ENCODE data around the gene MCF2. TPM values are rescaled to one million over a fixed set of nuclear protein-coding genes. Genes with fewer than 3 reads are reported as not detected.

The MCF2 gene
- total and polyA plus RNA-seq, 3 experiments from 2014 or later: 0.22 to 0.53 TPM; not detected in 1

- H3K4me3 ChIP-seq (ENCODE audit: low read length): no peak overlapping the region
- ChIA-PET POLR2A (no interaction called here), CTCF (no interaction called here)
- Mint-ChIP-seq H3K27me3 (peaks cover 0 to 1% of the 10 kb centered on the region in 2 donors), H3K4me3 (no peak overlapping the region), H3K4me1 (no peaks in the 10 kb centered on the region), H3K36me3 (no peaks in the 10 kb centered on the region), H3K9me3 (no peaks in the 10 kb centered on the region), H3K27ac (no peak overlapping the region)
- DNase-seq: no peak
- H3K27me3 ChIP-seq (ENCODE audit: insufficient read depth, low read length, poor library complexity, severe bottlenecking): no peaks in the 10 kb centered on the region
- H3K27ac ChIP-seq (ENCODE audit: low read depth, low read length): no peak overlapping the region
- no peaks in the 10 kb centered on the region for H3K9me3 ChIP-seq (ENCODE audit: low read length)
- H3K4me1 ChIP-seq (ENCODE audit: insufficient read depth, low read length): no peaks in the 10 kb centered on the region
- no peaks in the 10 kb centered on the region for H3K36me3 ChIP-seq (ENCODE audit: insufficient read depth, low read length)
Measured at GRCh38 chrX:139543920-139544319, 164.0 kb downstream of the MCF2 start.

GRCh38 chrX:139542652-139543051 is 165.3 kb downstream of the MCF2 start:
- H3K36me3 Mint-ChIP-seq: no peaks in the 10 kb centered on the region
- no peak overlapping the region for H3K4me3 Mint-ChIP-seq
- CTCF ChIA-PET: no interaction called here
- H3K27ac Mint-ChIP-seq: no peak overlapping the region
- H3K27ac ChIP-seq (ENCODE audit: low read depth, low read length): no peak overlapping the region
- peaks cover 0 to 4% of the 10 kb centered on the region in 2 donors for H3K27me3 Mint-ChIP-seq
- no peaks in the 10 kb centered on the region for H3K4me1 ChIP-seq (ENCODE audit: insufficient read depth, low read length)
- H3K36me3 ChIP-seq (ENCODE audit: insufficient read depth, low read length): no peaks in the 10 kb centered on the region
- no peaks in the 10 kb centered on the region for H3K9me3 ChIP-seq (ENCODE audit: low read length)
- H3K9me3 Mint-ChIP-seq: no peaks in the 10 kb centered on the region
- DNase-seq: no peak
- no peak overlapping the region for H3K4me3 ChIP-seq (ENCODE audit: low read length)
- H3K27me3 ChIP-seq (ENCODE audit: insufficient read depth, low read length, poor library complexity, severe bottlenecking): no peaks in the 10 kb centered on the region
- H3K4me1 Mint-ChIP-seq: no peaks in the 10 kb centered on the region
- POLR2A ChIA-PET: no interaction called here

DNA sequence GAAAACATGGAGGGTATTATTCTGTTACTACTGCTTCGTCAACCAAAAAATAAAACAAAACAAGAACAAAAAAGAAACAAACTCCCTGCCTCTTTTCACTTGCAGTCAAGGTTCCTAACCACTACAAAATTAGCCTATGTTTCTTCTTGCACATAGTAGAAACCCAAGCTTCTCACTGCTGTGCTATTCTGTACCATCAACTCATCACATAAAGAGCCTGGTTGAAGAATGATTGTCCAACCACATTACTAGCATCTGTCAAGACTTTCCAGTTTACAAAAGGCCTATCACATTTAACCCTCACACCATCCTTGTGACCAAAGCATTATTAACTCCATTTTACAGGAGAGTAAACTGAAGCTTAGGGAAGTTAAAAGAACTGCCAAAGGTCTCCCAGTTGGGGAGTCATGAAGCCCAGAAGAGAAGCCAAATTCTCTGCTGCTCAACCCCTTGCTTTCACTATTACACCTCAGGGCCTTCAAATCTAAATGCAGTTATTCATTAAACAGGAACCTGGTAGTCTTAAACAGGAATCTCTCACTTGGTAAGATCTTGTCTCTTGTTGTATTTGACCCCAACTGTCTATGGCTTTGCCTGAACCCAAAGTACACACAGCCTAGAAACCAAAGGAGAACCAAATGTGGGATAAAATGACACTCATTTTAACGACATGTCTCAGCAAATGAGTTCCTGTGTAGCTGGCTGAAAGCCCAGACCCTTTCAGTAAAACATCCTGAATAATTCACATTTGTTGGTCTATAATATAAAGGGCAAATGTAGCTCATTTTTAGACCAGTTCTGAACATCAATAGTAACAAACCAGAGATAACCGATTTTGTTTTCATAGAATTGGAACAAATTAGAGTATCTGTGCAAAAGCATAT is 168.8 kb downstream of the MCF2 start:
- no peak for DNase-seq
- no peaks in the 10 kb centered on the region for H3K36me3 Mint-ChIP-seq
- H3K27me3 ChIP-seq (ENCODE audit: insufficient read depth, low read length, poor library complexity, severe bottlenecking): no peaks in the 10 kb centered on the region
- no peak overlapping the region for H3K4me3 Mint-ChIP-seq
- no peak overlapping the region for H3K27ac ChIP-seq (ENCODE audit: low read depth, low read length)
- POLR2A ChIA-PET: no interaction called here
- H3K4me1 Mint-ChIP-seq: no peaks in the 10 kb centered on the region
- no peaks in the 10 kb centered on the region for H3K9me3 ChIP-seq (ENCODE audit: low read length)
- peaks cover 0 to 2% of the 10 kb centered on the region in 2 donors for H3K27me3 Mint-ChIP-seq
- no peaks in the 10 kb centered on the region for H3K36me3 ChIP-seq (ENCODE audit: insufficient read depth, low read length)
- H3K27ac Mint-ChIP-seq: no peak overlapping the region
- no peak overlapping the region for H3K4me3 ChIP-seq (ENCODE audit: low read length)
- CTCF ChIA-PET: no interaction called here
- no peaks in the 10 kb centered on the region for H3K9me3 Mint-ChIP-seq
- no peaks in the 10 kb centered on the region for H3K4me1 ChIP-seq (ENCODE audit: insufficient read depth, low read length)

DNA sequence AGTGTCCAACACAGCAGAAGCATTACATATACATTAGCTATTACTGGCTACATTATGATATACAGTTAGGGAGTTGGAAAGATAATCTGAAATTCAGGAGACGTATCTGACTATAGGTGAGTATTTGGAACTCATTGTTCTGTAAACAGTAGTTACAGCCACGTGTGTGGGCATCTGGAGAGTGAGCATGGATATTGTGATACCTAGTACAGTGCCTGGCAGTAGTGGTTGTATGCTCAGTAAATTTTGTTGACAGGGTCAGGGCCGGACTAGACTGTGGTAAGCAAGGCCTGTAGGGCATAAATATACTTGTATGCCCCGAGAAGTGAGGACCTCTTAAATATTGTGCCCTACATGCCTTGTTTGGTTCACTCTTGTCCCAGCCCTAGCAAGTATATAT is 174.5 kb downstream of the MCF2 start:
- ChIA-PET CTCF (no interaction called here), POLR2A (no interaction called here)
- Histone ChIP-seq H3K4me3 (ENCODE audit: low read length) (no peak overlapping the region), H3K27ac (ENCODE audit: low read depth, low read length) (no peak overlapping the region), H3K4me1 (ENCODE audit: insufficient read depth, low read length) (no peaks in the 10 kb centered on the region), H3K36me3 (ENCODE audit: insufficient read depth, low read length) (no peaks in the 10 kb centered on the region), H3K27me3 (ENCODE audit: insufficient read depth, low read length, poor library complexity, severe bottlenecking) (no peaks in the 10 kb centered on the region), H3K9me3 (ENCODE audit: low read length) (no peaks in the 10 kb centered on the region)
- H3K27me3 Mint-ChIP-seq: peaks cover 0 to 4% of the 10 kb centered on the region in 2 donors
- H3K4me3 Mint-ChIP-seq: no peak overlapping the region
- H3K36me3 Mint-ChIP-seq: no peaks in the 10 kb centered on the region
- no peaks in the 10 kb centered on the region for H3K4me1 Mint-ChIP-seq
- DNase-seq: no peak
- H3K9me3 Mint-ChIP-seq: no peaks in the 10 kb centered on the region
- H3K27ac Mint-ChIP-seq: peak overlapping the region in 1 of 8 donors; percentile 51

- H3K4me3 Mint-ChIP-seq: no peak overlapping the region
- no peaks in the 10 kb centered on the region for H3K36me3 Mint-ChIP-seq
- peaks cover 0 to 3% of the 10 kb centered on the region in 2 donors for H3K27me3 Mint-ChIP-seq
- Histone ChIP-seq H3K36me3 (ENCODE audit: insufficient read depth, low read length) (no peaks in the 10 kb centered on the region), H3K27ac (ENCODE audit: low read depth, low read length) (no peak overlapping the region), H3K4me3 (ENCODE audit: low read length) (no peak overlapping the region), H3K27me3 (ENCODE audit: insufficient read depth, low read length, poor library complexity, severe bottlenecking) (no peaks in the 10 kb centered on the region), H3K9me3 (ENCODE audit: low read length) (no peaks in the 10 kb centered on the region), H3K4me1 (ENCODE audit: insufficient read depth, low read length) (no peaks in the 10 kb centered on the region)
- H3K27ac Mint-ChIP-seq: no peak overlapping the region
- DNase-seq: no peak
- no peaks in the 10 kb centered on the region for H3K4me1 Mint-ChIP-seq
- ChIA-PET POLR2A (no interaction called here), CTCF (no interaction called here)
- H3K9me3 Mint-ChIP-seq: no peaks in the 10 kb centered on the region
Measured at GRCh38 chrX:139532834-139533233, 175.1 kb downstream of the MCF2 start.

Other genes starting within 250 kb of the MCF2 start
- not detected for gene F9, start 177.4 kb downstream of the MCF2 start, total RNA-seq
- not detected for gene F9, start 177.4 kb downstream of the MCF2 start, polyA plus RNA-seq
- 10 to 100 TPM; 15.7 to 17.0 TPM for gene ATP11C, start 224.9 kb upstream of the MCF2 start, total RNA-seq
- gene ATP11C, start 224.9 kb upstream of the MCF2 start, polyA plus RNA-seq: 7.3 TPM

Measured in CD8-positive, alpha-beta memory T cell (primary cell).